Spleen (tissue), 11 donors: Measurements from ENCODE around the gene GRAMD1A. TPM values are rescaled to one million over a fixed set of nuclear protein-coding genes. Genes with fewer than 3 reads are reported as not detected.

ENCODE experiments used
- DNase-seq: peaks from one replicate; pipeline ENCODE4 v3.0.0-alpha.2; 2020
- H3K27ac ChIP-seq, 8 donors: fragments of 200-600 bp; sonication (generic) in 7 of 8; 1 replicate in 4 of 8; 2 replicates in 4 of 8; pipeline versions ENCODE4 v1.5.0 to v1.8.0; 2016 to 2021; ENCODE audit warnings: inconsistent platforms in 4 of 8, mild to moderate bottlenecking in 4 of 8, moderate library complexity in 1 of 8
- H3K27me3 ChIP-seq, 7 donors: fragments of 200-600 bp; sonication (generic) in 6 of 7; replicated peaks in 1 of 7; 1 replicate in 4 of 7; 2 replicates in 3 of 7; pipeline versions ENCODE4 v1.5.0 to v1.8.0; 2016 to 2021; ENCODE audit warnings: inconsistent platforms in 3 of 7, mild to moderate bottlenecking in 1 of 7
- H3K36me3 ChIP-seq, 6 donors: fragments of 200-600 bp; sonication (generic) in 5 of 6; 1 replicate in 4 of 6; 2 replicates in 2 of 6; pipeline versions ENCODE4 v1.5.0 to v1.8.0; 2016 to 2021; ENCODE audit warnings: inconsistent platforms in 2 of 6
- H3K4me1 ChIP-seq, 6 donors: fragments of 200-600 bp; sonication (generic) in 5 of 6; 1 replicate in 3 of 6; 2 replicates in 3 of 6; pipeline versions ENCODE4 v1.5.0 to v1.8.0; 2016 to 2021; ENCODE audit warnings: inconsistent platforms in 3 of 6
- H3K4me3 ChIP-seq, 8 donors: fragments of 200-600 bp; sonication (generic) in 7 of 8; 1 replicate in 4 of 8; 2 replicates in 4 of 8; pipeline versions ENCODE4 v1.5.0 to v1.8.0; 2016 to 2021; ENCODE audit warnings: inconsistent platforms in 4 of 8, mild to moderate bottlenecking in 4 of 8, moderate library complexity in 2 of 8
- H3K9me3 ChIP-seq, 8 donors: fragments of 200-600 bp; sonication (generic) in 7 of 8; 1 replicate in 4 of 8; 2 replicates in 4 of 8; pipeline versions ENCODE4 v1.5.0 to v1.8.0; 2016 to 2021; ENCODE audit warnings: inconsistent platforms in 4 of 8
- POLR2A ChIP-seq, 3 donors: fragments of 450-650 bp; IDR thresholded peaks; one replicate each; pipeline ENCODE4 v1.5.1; 2017; ENCODE audit warnings: antibody characterized with exemption in 3 of 3, mild to moderate bottlenecking in 1 of 3
- POLR2AphosphoS5 ChIP-seq, 3 donors: sonication (generic); formaldehyde crosslinking; IDR thresholded peaks; one replicate each; pipeline ENCODE4 v1.5.1; 2017; ENCODE audit warnings: antibody characterized with exemption in 3 of 3
- WGBS, 5 donors: extraction: QIAGEN DNeasy Blood & Tissue Kit in 3 of 5; methylation state at CpG; one replicate each; pipeline versions ENCODE4 v1.1.5 to v1.1.7; 2013 to 2018; 5-methylcytosine and 5-hydroxymethylcytosine counted together
- intact Hi-C: fragments of 100-400 bp; cut with DNase I; formaldehyde crosslinking; loops from one replicate; pipeline ENCODE4 v1.15.0; 2023; ENCODE audit warnings: low total_unique reads
- polyA plus RNA-seq, 3 donors: library from polyadenylated mRNA; stranded (reverse); fragments of 200-250 nt; gene quantifications; one replicate each; pipeline ENCODE4 v1.2.1, GENCODE V29; 2013
- total RNA-seq, 7 donors: library from RNA; depleted of rRNA in 3 of 7; stranded (reverse); fragments of >200 nt in 3 of 7; fragmentation: NEBNext Ultra II Directional in 4 of 7; extraction: Animal tissue kit (Norgen Biotek cat#: 25700) in 4 of 7; gene quantifications; one replicate each; pipeline versions ENCODE4 v1.1.0 to v1.2.1, GENCODE V29; 2016 to 2021
- TF ChIP-seq, protein P1 (sequence below), 11 experiments: fragments of 200-600 bp in 7 of 11; fragments of 450-650 bp in 4 of 11; sonication (generic) in 4 of 11; IDR thresholded peaks in 8 of 11; conservative IDR thresholded peaks in 3 of 11; 1 replicate in 7 of 11; 2 replicates in 4 of 11; pipeline versions ENCODE4 v1.4.0 to v1.8.0; 2016 to 2021; ENCODE audit warnings: antibody characterized with exemption in 11 of 11, inconsistent platforms in 4 of 11, mild to moderate bottlenecking in 1 of 11
- donor health status: healthy with polysubstance abuse.
- donor health status: DM: no; HTN: no; CAD: no; lungs with moderate emphysema.
- donor health status: DM: no; HTN: no; CAD: no.
- donor health status: Bipolar disorder and iron deficiency.
- donor health status: healthy.
- donor health status: DM: no; HTN: no; CAD: no.
- donor health status: DM: yes; HTN: yes; CAD: no.

Gene GRAMD1A
- total and polyA plus RNA-seq, 10 donors, result 30.0 to 177 (median 101) TPM

- DNase-seq, result no peak
- Histone ChIP-seq H3K36me3 (no peaks in the 10 kb centered on the region), H3K4me1 (no peaks in the 10 kb centered on the region), H3K27ac (no peak overlapping the region), H3K4me3 (no peak overlapping the region), H3K9me3 (no peaks in the 10 kb centered on the region), H3K27me3 (no peaks in the 10 kb centered on the region)
- TF ChIP-seq, protein P1, sequence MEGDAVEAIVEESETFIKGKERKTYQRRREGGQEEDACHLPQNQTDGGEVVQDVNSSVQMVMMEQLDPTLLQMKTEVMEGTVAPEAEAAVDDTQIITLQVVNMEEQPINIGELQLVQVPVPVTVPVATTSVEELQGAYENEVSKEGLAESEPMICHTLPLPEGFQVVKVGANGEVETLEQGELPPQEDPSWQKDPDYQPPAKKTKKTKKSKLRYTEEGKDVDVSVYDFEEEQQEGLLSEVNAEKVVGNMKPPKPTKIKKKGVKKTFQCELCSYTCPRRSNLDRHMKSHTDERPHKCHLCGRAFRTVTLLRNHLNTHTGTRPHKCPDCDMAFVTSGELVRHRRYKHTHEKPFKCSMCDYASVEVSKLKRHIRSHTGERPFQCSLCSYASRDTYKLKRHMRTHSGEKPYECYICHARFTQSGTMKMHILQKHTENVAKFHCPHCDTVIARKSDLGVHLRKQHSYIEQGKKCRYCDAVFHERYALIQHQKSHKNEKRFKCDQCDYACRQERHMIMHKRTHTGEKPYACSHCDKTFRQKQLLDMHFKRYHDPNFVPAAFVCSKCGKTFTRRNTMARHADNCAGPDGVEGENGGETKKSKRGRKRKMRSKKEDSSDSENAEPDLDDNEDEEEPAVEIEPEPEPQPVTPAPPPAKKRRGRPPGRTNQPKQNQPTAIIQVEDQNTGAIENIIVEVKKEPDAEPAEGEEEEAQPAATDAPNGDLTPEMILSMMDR (IDR thresholded peaks at IDR 0.05 in 8 of 11, conservative IDR thresholded peaks at IDR 0.05 in 3 of 11), result no peak
- TF ChIP-seq POLR2A (IDR thresholded peaks at IDR 0.05) (no peak), POLR2AphosphoS5 (IDR thresholded peaks at IDR 0.05) (no peak)
- 84 to 89% (median 85%) methylated on average over 2 of the region's 2 CpGs for WGBS, 5 donors
- intact Hi-C loops, result no loop called here
Measured at GRCh38 chr19:35058370-35058769, 58.2 kb downstream of the GRAMD1A start.

DNA sequence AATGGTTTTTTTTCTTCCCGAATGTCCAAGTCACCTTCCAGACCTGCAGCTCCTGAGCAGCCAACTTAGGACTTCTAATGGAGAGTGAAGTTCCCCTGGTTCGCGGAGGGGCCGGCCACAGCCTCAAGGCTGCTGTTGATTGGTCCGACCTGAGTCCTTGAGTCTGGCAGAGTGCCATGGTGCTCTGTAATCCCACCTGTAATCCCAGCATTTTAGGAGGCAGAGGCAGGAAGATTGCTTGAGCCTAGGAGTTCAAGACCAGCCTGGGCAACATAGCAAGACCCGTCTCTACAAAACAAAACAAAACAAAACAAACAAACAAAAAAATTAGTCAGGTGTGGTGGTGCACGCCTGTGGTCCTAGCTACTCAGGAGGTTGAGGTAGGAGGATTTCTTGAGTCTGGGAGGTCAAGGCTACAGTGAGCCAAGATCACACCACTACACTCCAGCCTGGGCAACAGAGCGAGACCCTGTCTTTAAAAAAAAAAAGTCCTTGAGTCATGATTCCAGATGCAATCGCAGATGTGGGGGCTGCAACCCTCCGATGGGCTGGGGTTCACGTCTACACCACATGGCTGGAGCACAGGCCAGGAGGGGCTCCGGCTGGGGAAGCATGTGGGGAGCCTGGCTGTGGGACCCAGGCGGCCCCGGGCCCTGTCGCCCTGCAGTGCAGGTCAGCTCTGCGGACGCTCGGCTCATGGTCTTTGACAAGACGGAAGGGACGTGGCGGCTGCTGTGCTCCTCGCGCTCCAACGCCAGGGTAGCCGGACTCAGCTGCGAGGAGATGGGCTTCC is 59.1 kb downstream of the GRAMD1A start:
- no peaks in the 10 kb centered on the region for H3K9me3 ChIP-seq
- DNase-seq, result no peak
- H3K27ac ChIP-seq, result no peak overlapping the region
- H3K36me3 ChIP-seq, result no peaks in the 10 kb centered on the region
- TF ChIP-seq POLR2A (IDR thresholded peaks at IDR 0.05) (no peak), POLR2AphosphoS5 (IDR thresholded peaks at IDR 0.05) (no peak)
- TF ChIP-seq, protein P1 (IDR thresholded peaks at IDR 0.05 in 8 of 11, conservative IDR thresholded peaks at IDR 0.05 in 3 of 11), result no peak
- WGBS, 5 donors, result 85 to 91% (median 89%) methylated on average over 12 to 26 of the region's 26 CpGs
- intact Hi-C loops, result no loop called here
- no peak overlapping the region for H3K4me3 ChIP-seq
- H3K4me1 ChIP-seq, result no peaks in the 10 kb centered on the region
- no peaks in the 10 kb centered on the region for H3K27me3 ChIP-seq

DNA sequence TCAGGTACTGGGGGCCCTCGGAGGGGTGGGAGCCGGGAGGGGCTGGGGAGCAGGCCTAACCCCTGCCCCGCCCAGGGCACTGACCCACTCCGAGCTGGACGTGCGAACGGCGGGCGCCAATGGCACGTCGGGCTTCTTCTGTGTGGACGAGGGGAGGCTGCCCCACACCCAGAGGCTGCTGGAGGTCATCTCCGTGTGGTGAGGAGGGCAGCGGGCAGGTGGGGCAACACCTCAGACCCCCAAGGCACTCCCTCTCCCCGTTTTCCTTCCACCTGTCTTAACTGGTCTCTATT is 59.6 kb downstream of the GRAMD1A start:
- Histone ChIP-seq H3K27me3 (no peaks in the 10 kb centered on the region), H3K27ac (no peak overlapping the region), H3K36me3 (no peaks in the 10 kb centered on the region), H3K4me3 (no peak overlapping the region), H3K9me3 (no peaks in the 10 kb centered on the region), H3K4me1 (no peaks in the 10 kb centered on the region)
- WGBS, 5 donors, result 75 to 93% (median 87%) methylated on average over 14 to 15 of the region's 15 CpGs
- TF ChIP-seq POLR2AphosphoS5 (IDR thresholded peaks at IDR 0.05), result no peak
- TF ChIP-seq, protein P1 (IDR thresholded peaks at IDR 0.05 in 8 of 11, conservative IDR thresholded peaks at IDR 0.05 in 3 of 11), result no peak
- no peak for TF ChIP-seq POLR2A (IDR thresholded peaks at IDR 0.05)
- intact Hi-C loops, result no loop called here
- DNase-seq, result no peak

GRCh38 chr19:35060160-35060855 is 60.2 kb downstream of the GRAMD1A start:
- intact Hi-C loops, result no loop called here

More at GRCh38 chr19:35060160-35060855, 60.2 kb downstream of the GRAMD1A start:
- Histone ChIP-seq H3K4me1 (no peaks in the 10 kb centered on the region), H3K4me3 (no peak overlapping the region), H3K27ac (no peak overlapping the region), H3K27me3 (no peaks in the 10 kb centered on the region), H3K36me3 (no peaks in the 10 kb centered on the region), H3K9me3 (no peaks in the 10 kb centered on the region)
- 89 to 93% (median 91%) methylated on average over 24 to 29 of the region's 29 CpGs for WGBS, 5 donors
- DNase-seq, result no peak
- TF ChIP-seq, protein P1 (IDR thresholded peaks at IDR 0.05 in 8 of 11, conservative IDR thresholded peaks at IDR 0.05 in 3 of 11), result no peak
- TF ChIP-seq POLR2AphosphoS5 (IDR thresholded peaks at IDR 0.05), result no peak
- no peak for TF ChIP-seq POLR2A (IDR thresholded peaks at IDR 0.05)
